Right atrium auricular region (tissue), 2 donors: ENCODE measurements around the gene ASIP. TPM values are rescaled to one million over a fixed set of nuclear protein-coding genes. Genes with fewer than 3 reads are reported as not detected.

Experiments used
- DNase-seq: peaks from one replicate; pipeline ENCODE4 v3.0.0-alpha.2; 2019; ENCODE audit warnings: low spot score
- H3K27ac ChIP-seq, 2 donors: fragments of 200-600 bp; sonication (generic); 1 replicate in 1 of 2; 2 replicates in 1 of 2; pipeline ENCODE4 v1.5.1; 2016 to 2019
- H3K27me3 ChIP-seq, 2 donors: fragments of 200-600 bp; sonication (generic); one replicate each; pipeline versions ENCODE4 v1.5.1 to v1.6.0; 2017 to 2019
- H3K36me3 ChIP-seq: fragments of 200-600 bp; sonication (generic); one replicate; pipeline ENCODE4 v1.5.1; 2016
- H3K4me1 ChIP-seq, 2 donors: fragments of 200-600 bp; sonication (generic); one replicate each; pipeline versions ENCODE4 v1.5.1 to v1.6.0; 2017 to 2019
- H3K4me3 ChIP-seq, 2 donors: fragments of 200-600 bp; sonication (generic); 1 replicate in 1 of 2; 2 replicates in 1 of 2; pipeline ENCODE4 v1.5.1; 2017 to 2019; ENCODE audit warnings: mild to moderate bottlenecking in 1 of 2, moderate library complexity in 1 of 2
- H3K9me3 ChIP-seq, 2 donors: fragments of 200-600 bp; sonication (generic); one replicate each; pipeline ENCODE4 v1.5.1; 2019
- total RNA-seq, 2 donors: library from RNA; depleted of rRNA; stranded (reverse); fragments of >200 nt; gene quantifications; one replicate each; pipeline ENCODE4 v1.1.0, GENCODE V29; 2016
- TF ChIP-seq, protein P1 (sequence below), 2 donors: fragments of 200-600 bp; sonication (generic); IDR thresholded peaks; one replicate each; pipeline ENCODE4 v1.5.1; 2019; ENCODE audit warnings: antibody characterized with exemption in 2 of 2

The ASIP gene
- total RNA-seq, 2 donors from 2014 or later: 2.7 TPM; not detected in 1

DNA sequence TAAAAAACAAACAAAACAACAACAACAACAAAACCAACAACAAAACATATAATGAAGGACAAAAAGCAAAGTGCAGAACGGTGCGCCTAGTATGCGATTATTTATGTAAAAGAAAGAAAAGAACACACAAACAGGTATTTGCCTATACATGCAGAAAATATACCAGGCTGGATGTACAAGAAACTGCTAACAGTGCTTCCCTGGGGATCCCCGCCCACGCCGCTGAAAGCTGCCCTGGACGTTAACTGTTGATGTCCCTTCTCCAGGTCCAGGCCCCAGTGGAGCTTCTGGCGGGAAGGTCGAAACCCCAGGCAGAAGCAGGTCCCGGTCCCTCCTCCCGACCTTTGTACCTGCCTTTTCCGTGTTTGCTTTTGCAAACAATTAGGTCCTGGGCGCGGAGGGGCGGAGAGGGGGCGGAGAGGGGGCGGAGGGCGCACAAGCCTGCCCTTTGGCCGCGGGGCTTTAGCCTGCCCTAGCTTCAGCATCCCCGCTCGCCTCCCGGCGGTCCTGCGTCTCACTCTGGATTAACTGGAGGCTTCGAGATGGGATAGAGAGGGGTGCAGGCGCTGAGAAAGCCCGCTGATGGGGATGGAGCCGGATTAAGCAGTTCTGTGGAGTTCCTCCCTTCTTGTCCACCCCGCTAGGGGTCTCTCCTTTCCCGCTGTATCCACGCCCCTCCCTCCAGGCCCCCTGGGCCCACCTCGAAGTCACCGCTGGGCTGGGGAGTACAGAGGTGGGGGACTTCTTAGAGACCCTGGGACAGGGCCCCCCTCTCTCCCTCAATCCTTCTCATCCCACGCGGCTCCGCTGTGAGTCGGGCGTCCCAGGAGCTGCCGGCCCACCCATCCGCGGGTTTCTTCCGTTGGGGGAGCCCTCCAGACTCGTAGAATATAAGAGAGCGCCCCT is 70.1 kb downstream of the ASIP start:
- DNase-seq: no peak
- no peaks in the 10 kb centered on the region for H3K9me3 ChIP-seq
- TF ChIP-seq, protein P1, sequence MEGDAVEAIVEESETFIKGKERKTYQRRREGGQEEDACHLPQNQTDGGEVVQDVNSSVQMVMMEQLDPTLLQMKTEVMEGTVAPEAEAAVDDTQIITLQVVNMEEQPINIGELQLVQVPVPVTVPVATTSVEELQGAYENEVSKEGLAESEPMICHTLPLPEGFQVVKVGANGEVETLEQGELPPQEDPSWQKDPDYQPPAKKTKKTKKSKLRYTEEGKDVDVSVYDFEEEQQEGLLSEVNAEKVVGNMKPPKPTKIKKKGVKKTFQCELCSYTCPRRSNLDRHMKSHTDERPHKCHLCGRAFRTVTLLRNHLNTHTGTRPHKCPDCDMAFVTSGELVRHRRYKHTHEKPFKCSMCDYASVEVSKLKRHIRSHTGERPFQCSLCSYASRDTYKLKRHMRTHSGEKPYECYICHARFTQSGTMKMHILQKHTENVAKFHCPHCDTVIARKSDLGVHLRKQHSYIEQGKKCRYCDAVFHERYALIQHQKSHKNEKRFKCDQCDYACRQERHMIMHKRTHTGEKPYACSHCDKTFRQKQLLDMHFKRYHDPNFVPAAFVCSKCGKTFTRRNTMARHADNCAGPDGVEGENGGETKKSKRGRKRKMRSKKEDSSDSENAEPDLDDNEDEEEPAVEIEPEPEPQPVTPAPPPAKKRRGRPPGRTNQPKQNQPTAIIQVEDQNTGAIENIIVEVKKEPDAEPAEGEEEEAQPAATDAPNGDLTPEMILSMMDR (IDR thresholded peaks at IDR 0.05): peak in 1 of 2 donors; percentile 13
- no peak overlapping the region for H3K27ac ChIP-seq
- peak overlapping the region in 1 of 2 donors; percentile 26 for H3K4me3 ChIP-seq
- no peaks in the 10 kb centered on the region for H3K27me3 ChIP-seq
- no peaks in the 10 kb centered on the region for H3K36me3 ChIP-seq
- H3K4me1 ChIP-seq: peaks cover 0 to 18% of the 10 kb centered on the region in 2 donors

GRCh38 chr20:34312024-34312460 is 70.8 kb downstream of the ASIP start:
- no peak for DNase-seq
- Histone ChIP-seq H3K27ac (no peak overlapping the region), H3K36me3 (no peaks in the 10 kb centered on the region), H3K27me3 (no peaks in the 10 kb centered on the region), H3K9me3 (no peaks in the 10 kb centered on the region), H3K4me3 (peak overlapping the region in 1 of 2 donors; percentile 26), H3K4me1 (peaks cover 0 to 18% of the 10 kb centered on the region in 2 donors)
- TF ChIP-seq, protein P1 (IDR thresholded peaks at IDR 0.05): no peak

GRCh38 chr20:34312544-34313217 is 71.5 kb downstream of the ASIP start:
- no peaks in the 10 kb centered on the region for H3K36me3 ChIP-seq
- H3K4me3 ChIP-seq: peak overlapping the region in 1 of 2 donors; percentile 30
- peak; percentile 88 for DNase-seq
- no peak overlapping the region for H3K27ac ChIP-seq
- TF ChIP-seq, protein P1 (IDR thresholded peaks at IDR 0.05): peak; percentile 98 to 100
- H3K9me3 ChIP-seq: no peaks in the 10 kb centered on the region
- peaks cover 0 to 18% of the 10 kb centered on the region in 2 donors for H3K4me1 ChIP-seq
- H3K27me3 ChIP-seq: no peaks in the 10 kb centered on the region

- Histone ChIP-seq H3K27me3 (no peaks in the 10 kb centered on the region), H3K27ac (no peak overlapping the region), H3K9me3 (no peaks in the 10 kb centered on the region), H3K36me3 (no peaks in the 10 kb centered on the region), H3K4me3 (no peak overlapping the region), H3K4me1 (peaks cover 0 to 18% of the 10 kb centered on the region in 2 donors)
- no peak for DNase-seq
- TF ChIP-seq, protein P1 (IDR thresholded peaks at IDR 0.05): no peak
These were observed 74.0 kb downstream of the ASIP start for GRCh38 chr20:34315236-34315635.

- TF ChIP-seq, protein P1 (IDR thresholded peaks at IDR 0.05): no peak
- no peak overlapping the region for H3K4me3 ChIP-seq
- no peak overlapping the region for H3K27ac ChIP-seq
- H3K36me3 ChIP-seq: no peaks in the 10 kb centered on the region
- DNase-seq: no peak
- H3K27me3 ChIP-seq: no peaks in the 10 kb centered on the region
- H3K9me3 ChIP-seq: no peaks in the 10 kb centered on the region
- H3K4me1 ChIP-seq: peaks cover 0 to 16% of the 10 kb centered on the region in 2 donors
These were observed 75.1 kb downstream of the ASIP start for GRCh38 chr20:34316196-34316814.

Other genes starting within 250 kb of the ASIP start
- gene RALY, start 247.5 kb upstream of the ASIP start, total RNA-seq: 10 to 100 TPM; 74.2 to 86.4 TPM
- gene EIF2S2, start 129.2 kb upstream of the ASIP start, total RNA-seq: 10 to 100 TPM; 35.1 to 35.6 TPM
- gene AHCY, start 61.9 kb downstream of the ASIP start, total RNA-seq: 10 to 100 TPM; 51.9 to 59.7 TPM
- gene ITCH, start 121.8 kb downstream of the ASIP start, total RNA-seq: 10 to 100 TPM; 35.6 to 40.2 TPM